ENCODE results near the gene SHKBP1. TPM values are rescaled to one million over a fixed set of nuclear protein-coding genes. Genes with fewer than 3 reads are reported as not detected.
A peak's percentile ranks its signal among the peaks of the same experiment; 100 is the strongest.

Gene SHKBP1
- total and polyA plus RNA-seq, 2 donors from 2014 or later, result 69.6 to 91.3 TPM

DNA sequence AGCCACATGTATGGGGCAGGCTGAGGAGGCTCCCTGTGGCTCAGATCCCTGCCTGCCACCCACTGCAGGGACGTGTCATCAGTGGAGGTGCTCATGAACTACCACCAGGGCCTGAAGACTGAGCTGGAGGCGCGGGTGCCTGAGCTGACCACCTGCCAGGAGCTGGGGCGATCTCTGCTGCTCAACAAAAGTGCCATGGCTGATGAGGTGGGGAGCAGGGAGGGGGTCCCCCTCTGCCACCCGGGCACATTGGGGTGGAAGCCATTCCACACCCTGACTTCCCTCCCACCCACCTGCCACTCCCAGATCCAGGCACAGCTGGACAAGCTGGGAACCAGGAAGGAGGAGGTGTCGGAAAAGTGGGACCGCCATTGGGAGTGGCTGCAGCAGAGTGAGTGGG lies 11.3 kb upstream of the SHKBP1 start:
- peak in 1 of 5 donors; percentile 37 for DNase-seq
- intact Hi-C loops (cut with DNase I), result no loop called here
- Histone ChIP-seq H3K27me3 (ENCODE audit: control insufficient read depth, insufficient read depth, low read length) (peaks cover 14% of the 10 kb centered on the region), H3K4me1 (ENCODE audit: control insufficient read depth in 2 of 3, insufficient read depth in 2 of 3, low read depth in 1 of 3, low read length in 3 of 3) (peaks cover 0 to 3% (median 0%) of the 10 kb centered on the region in 3 donors), H3K9ac (ENCODE audit: low read length in 3 of 3) (no peak overlapping the region), H3K36me3 (ENCODE audit: control insufficient read depth in 2 of 3, insufficient read depth in 3 of 3, low read length in 3 of 3) (no peaks in the 10 kb centered on the region), H3K27ac (ENCODE audit: low read depth in 2 of 2, low read length in 2 of 2) (no peak overlapping the region), H3K9me3 (ENCODE audit: control insufficient read depth in 2 of 3, insufficient read depth in 1 of 3, low read length in 3 of 3) (no peaks in the 10 kb centered on the region), H3K4me3 (ENCODE audit: low read length in 3 of 3) (no peak overlapping the region)
- TF ChIP-seq CTCF (IDR thresholded peaks at IDR 0.05; ENCODE audit: borderline replicate concordance, extremely low read depth, insufficient read depth), result no peak
- no peak for FAIRE-seq

DNA sequence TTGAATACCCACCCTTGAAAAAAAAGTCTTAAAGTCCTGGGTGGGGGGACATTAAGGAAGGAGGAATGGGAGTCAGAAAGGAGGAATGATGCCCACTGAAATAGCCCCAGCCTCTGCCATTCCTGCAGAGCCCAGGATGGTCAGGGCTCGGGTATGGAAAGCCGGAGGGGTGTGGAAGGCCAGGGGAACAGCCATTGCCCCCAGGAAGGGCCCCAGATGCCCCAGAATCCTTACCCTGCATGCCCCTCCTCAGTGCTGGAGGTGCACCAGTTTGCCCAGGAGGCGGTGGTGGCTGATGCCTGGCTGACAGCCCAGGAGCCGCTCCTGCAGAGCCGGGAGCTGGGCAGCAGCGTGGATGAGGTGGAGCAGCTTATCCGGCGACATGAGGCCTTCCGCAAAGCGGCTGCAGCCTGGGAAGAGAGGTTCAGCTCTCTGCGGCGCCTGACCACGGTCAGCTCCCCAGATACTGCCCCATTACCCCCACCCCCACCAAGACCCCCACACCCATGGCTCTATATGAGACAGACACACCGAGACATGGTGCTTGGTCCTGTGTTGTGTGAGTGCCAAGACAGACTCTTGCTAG lies 10.7 kb upstream of the SHKBP1 start:
- Histone ChIP-seq H3K9me3 (ENCODE audit: control insufficient read depth in 2 of 3, insufficient read depth in 1 of 3, low read length in 3 of 3) (no peaks in the 10 kb centered on the region), H3K9ac (ENCODE audit: low read length in 3 of 3) (no peak overlapping the region), H3K4me3 (ENCODE audit: low read length in 3 of 3) (no peak overlapping the region), H3K27ac (ENCODE audit: low read depth in 2 of 2, low read length in 2 of 2) (no peak overlapping the region), H3K4me1 (ENCODE audit: control insufficient read depth in 2 of 3, insufficient read depth in 2 of 3, low read depth in 1 of 3, low read length in 3 of 3) (peaks cover 0 to 3% (median 0%) of the 10 kb centered on the region in 3 donors), H3K27me3 (ENCODE audit: control insufficient read depth, insufficient read depth, low read length) (peaks cover 14% of the 10 kb centered on the region), H3K36me3 (ENCODE audit: control insufficient read depth in 2 of 3, insufficient read depth in 3 of 3, low read length in 3 of 3) (no peaks in the 10 kb centered on the region)
- no peak for TF ChIP-seq CTCF (IDR thresholded peaks at IDR 0.05; ENCODE audit: borderline replicate concordance, extremely low read depth, insufficient read depth)
- intact Hi-C loops (cut with DNase I), result no loop called here
- DNase-seq, result peak in 1 of 5 donors; percentile 50
- FAIRE-seq, result no peak

DNA sequence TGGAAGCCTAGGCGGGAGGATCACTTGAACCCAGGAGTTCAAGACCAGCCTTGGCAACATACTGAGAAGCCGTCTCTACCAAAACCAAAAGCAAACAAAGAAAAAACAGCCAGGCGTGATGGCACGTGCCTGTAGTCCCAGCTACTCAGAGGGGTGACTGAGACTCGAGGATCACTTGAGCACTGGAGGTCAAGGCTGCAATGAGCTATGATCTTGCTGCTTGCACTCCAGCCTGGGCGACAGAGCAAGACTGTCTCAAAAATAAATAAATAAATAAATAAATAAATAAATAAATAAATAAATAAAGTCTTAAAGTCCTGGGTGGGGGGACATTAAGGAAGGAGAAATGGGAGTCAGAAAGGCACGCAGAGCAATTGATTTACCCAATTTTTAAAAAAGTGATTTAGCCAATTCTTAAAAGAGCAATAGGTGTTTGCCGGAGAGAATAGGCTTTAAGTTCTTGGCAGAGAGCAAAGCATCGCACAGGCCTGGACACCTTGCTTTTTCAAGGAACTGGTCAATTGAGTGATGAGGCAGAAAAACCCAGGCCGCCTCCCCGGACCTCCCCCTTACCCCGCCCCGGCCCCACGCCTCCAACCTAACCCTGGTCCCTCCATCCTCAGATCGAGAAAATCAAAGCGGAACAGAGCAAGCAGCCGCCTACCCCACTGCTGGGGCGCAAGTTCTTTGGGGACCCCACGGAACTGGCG lies 9.5 kb upstream of the SHKBP1 start:
- no peak overlapping the region for H3K9ac ChIP-seq (ENCODE audit: low read length in 3 of 3)
- peak in 1 of 5 donors; percentile 57 for DNase-seq
- FAIRE-seq, result no peak
- H3K9me3 ChIP-seq (ENCODE audit: control insufficient read depth in 2 of 3, insufficient read depth in 1 of 3, low read length in 3 of 3), result no peaks in the 10 kb centered on the region
- H3K27ac ChIP-seq (ENCODE audit: low read depth in 2 of 2, low read length in 2 of 2), result no peak overlapping the region
- peaks cover 0 to 3% (median 0%) of the 10 kb centered on the region in 3 donors for H3K4me1 ChIP-seq (ENCODE audit: control insufficient read depth in 2 of 3, insufficient read depth in 2 of 3, low read depth in 1 of 3, low read length in 3 of 3)
- intact Hi-C loops (cut with DNase I), result no loop called here
- peaks cover 14% of the 10 kb centered on the region for H3K27me3 ChIP-seq (ENCODE audit: control insufficient read depth, insufficient read depth, low read length)
- no peak for TF ChIP-seq CTCF (IDR thresholded peaks at IDR 0.05; ENCODE audit: borderline replicate concordance, extremely low read depth, insufficient read depth)
- H3K36me3 ChIP-seq (ENCODE audit: control insufficient read depth in 2 of 3, insufficient read depth in 3 of 3, low read length in 3 of 3), result no peaks in the 10 kb centered on the region
- H3K4me3 ChIP-seq (ENCODE audit: low read length in 3 of 3), result no peak overlapping the region

All from kidney (tissue), 14 donors.